Stomach (tissue), 9 donors: ENCODE results near the gene KRTAP6-2. TPM values are rescaled to one million over a fixed set of nuclear protein-coding genes. Genes with fewer than 3 reads are reported as not detected.

Source experiments
- DNase-seq, 2 donors: peaks; one replicate each; pipeline versions ENCODE4 v3.0.0 to v3.0.0-alpha.2; 2013 to 2019
- H3K27ac ChIP-seq, 5 donors: fragments of 200-600 bp in 4 of 5; sonication (generic) in 4 of 5; one replicate each; pipeline ENCODE4 v1.5.1; 2013 to 2019; ENCODE audit warnings: mild to moderate bottlenecking in 1 of 5, moderate library complexity in 1 of 5
- H3K27me3 ChIP-seq, 3 donors: fragments of 200-600 bp; sonication (generic); one replicate each; pipeline ENCODE4 v1.5.1; 2017 to 2019; ENCODE audit warnings: mixed run types in 1 of 3
- H3K36me3 ChIP-seq, 4 donors: fragments of 200-600 bp; sonication (generic); 1 replicate in 3 of 4; 2 replicates in 1 of 4; pipeline ENCODE4 v1.5.1; 2016 to 2019
- H3K4me1 ChIP-seq, 4 donors: fragments of 200-600 bp; sonication (generic); one replicate each; pipeline ENCODE4 v1.5.1; 2016 to 2019
- H3K4me3 ChIP-seq, 4 donors: fragments of 200-600 bp; sonication (generic) in 3 of 4; one replicate each; pipeline ENCODE4 v1.5.1; 2016 to 2019; ENCODE audit warnings: mild to moderate bottlenecking in 1 of 4
- H3K9me3 ChIP-seq, 4 donors: fragments of 200-600 bp; sonication (generic); one replicate each; pipeline ENCODE4 v1.5.1; 2016 to 2019
- EP300 ChIP-seq: sonication (generic); formaldehyde crosslinking; IDR thresholded peaks from one replicate; pipeline ENCODE4 v1.6.1; 2017; ENCODE audit warnings: antibody characterized with exemption
- POLR2A ChIP-seq, 4 donors: fragments of 450-650 bp; IDR thresholded peaks; one replicate each; pipeline ENCODE4 v1.6.1; 2016; ENCODE audit warnings: antibody characterized with exemption in 4 of 4, control low read depth in 2 of 4, mild to moderate bottlenecking in 1 of 4, moderate library complexity in 1 of 4
- POLR2AphosphoS5 ChIP-seq, 3 donors: sonication (generic); formaldehyde crosslinking; IDR thresholded peaks; one replicate each; pipeline ENCODE4 v1.6.1; 2016; ENCODE audit warnings: antibody characterized with exemption in 3 of 3
- WGBS, 5 donors: extraction: QIAGEN DNeasy Blood & Tissue Kit in 3 of 5; methylation state at CpG; one replicate each; pipeline versions ENCODE4 v1.1.5 to v1.1.7; 2013 to 2018; 5-methylcytosine and 5-hydroxymethylcytosine counted together
- intact Hi-C: fragments of 100-400 bp; cut with DNase I; formaldehyde crosslinking; loops from one replicate; pipeline ENCODE4 v1.15.1; 2023; ENCODE audit warnings: low total_unique reads
- polyA plus RNA-seq, 3 donors: library from polyadenylated mRNA; stranded (reverse); fragments of 200-250 nt; gene quantifications; one replicate each; pipeline ENCODE4 v1.2.3, GENCODE V29; 2013
- total RNA-seq, 5 donors: library from RNA; depleted of rRNA; stranded (reverse); fragments of >200 nt; gene quantifications; one replicate each; pipeline versions ENCODE4 v1.1.0 to v1.2.3, GENCODE V29; 2014 to 2016
- TF ChIP-seq, protein P1 (sequence below), 7 experiments: fragments of 450-650 bp in 4 of 7; fragments of 200-600 bp in 3 of 7; sonication (generic) in 3 of 7; IDR thresholded peaks; one replicate each; pipeline ENCODE4 v1.5.1; 2016 to 2019; ENCODE audit warnings: antibody characterized with exemption in 7 of 7, control low read depth in 2 of 7, mild to moderate bottlenecking in 1 of 7
- donor health status: healthy with polysubstance abuse.
- donor health status: Bipolar disorder and iron deficiency.
- donor health status: healthy.

The KRTAP6-2 gene
- total and polyA plus RNA-seq, 8 donors = not detected

DNA sequence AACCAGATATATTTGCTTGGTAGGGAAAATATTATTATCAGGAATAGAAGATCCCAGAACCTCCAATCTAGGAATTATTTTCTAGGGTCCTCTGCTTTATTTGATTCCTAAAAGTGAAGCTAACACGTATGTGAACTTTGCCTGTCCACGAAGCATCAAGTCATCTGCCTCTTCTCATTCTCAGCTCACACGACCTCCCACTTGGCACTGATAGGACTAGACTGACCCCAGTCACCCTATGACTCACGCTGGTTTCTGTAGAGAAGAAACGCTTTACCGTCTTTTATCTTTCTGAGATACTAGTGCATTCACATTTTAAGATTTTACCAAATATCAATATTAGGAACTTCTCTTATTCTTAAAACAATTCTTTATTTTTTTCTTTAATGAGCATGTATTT is 35.6 kb downstream of the KRTAP6-2 start:
- TF ChIP-seq EP300 (no peak), POLR2AphosphoS5 (IDR thresholded peaks at IDR 0.05) (no peak), POLR2A (IDR thresholded peaks at IDR 0.05) (no peak)
- TF ChIP-seq, protein P1, sequence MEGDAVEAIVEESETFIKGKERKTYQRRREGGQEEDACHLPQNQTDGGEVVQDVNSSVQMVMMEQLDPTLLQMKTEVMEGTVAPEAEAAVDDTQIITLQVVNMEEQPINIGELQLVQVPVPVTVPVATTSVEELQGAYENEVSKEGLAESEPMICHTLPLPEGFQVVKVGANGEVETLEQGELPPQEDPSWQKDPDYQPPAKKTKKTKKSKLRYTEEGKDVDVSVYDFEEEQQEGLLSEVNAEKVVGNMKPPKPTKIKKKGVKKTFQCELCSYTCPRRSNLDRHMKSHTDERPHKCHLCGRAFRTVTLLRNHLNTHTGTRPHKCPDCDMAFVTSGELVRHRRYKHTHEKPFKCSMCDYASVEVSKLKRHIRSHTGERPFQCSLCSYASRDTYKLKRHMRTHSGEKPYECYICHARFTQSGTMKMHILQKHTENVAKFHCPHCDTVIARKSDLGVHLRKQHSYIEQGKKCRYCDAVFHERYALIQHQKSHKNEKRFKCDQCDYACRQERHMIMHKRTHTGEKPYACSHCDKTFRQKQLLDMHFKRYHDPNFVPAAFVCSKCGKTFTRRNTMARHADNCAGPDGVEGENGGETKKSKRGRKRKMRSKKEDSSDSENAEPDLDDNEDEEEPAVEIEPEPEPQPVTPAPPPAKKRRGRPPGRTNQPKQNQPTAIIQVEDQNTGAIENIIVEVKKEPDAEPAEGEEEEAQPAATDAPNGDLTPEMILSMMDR (IDR thresholded peaks at IDR 0.05) = no peak
- intact Hi-C loops = no loop called here
- no peak for DNase-seq

DNA sequence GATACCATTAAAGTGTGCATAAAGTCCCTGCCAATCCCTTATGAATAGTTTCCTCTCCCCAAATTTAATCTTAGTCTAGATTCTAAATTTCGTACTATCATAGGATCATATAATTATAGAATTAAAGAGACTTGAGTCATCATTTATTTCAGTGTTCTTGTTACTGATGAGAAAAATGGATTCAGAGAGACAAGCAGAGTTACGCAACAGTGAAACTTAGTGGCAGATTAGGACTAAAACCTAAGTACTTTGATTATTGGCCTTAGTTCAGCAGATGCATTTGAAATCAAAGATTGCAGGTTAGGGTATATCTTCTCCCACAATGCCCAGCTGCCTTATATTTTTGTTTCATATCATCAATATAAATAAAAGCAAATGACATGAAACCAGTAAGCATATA is 36.7 kb downstream of the KRTAP6-2 start:
- Histone ChIP-seq H3K36me3 (no peaks in the 10 kb centered on the region), H3K4me1 (no peaks in the 10 kb centered on the region), H3K9me3 (no peaks in the 10 kb centered on the region), H3K4me3 (no peak overlapping the region), H3K27ac (no peak overlapping the region), H3K27me3 (no peaks in the 10 kb centered on the region)
- 81 to 96% (median 91%) methylated on average over 2 of the region's 2 CpGs for WGBS, 5 donors
- no peak for TF ChIP-seq POLR2A (IDR thresholded peaks at IDR 0.05)
- no peak for TF ChIP-seq POLR2AphosphoS5 (IDR thresholded peaks at IDR 0.05)
- TF ChIP-seq, protein P1 (IDR thresholded peaks at IDR 0.05) = no peak
- TF ChIP-seq EP300 = no peak
- intact Hi-C loops = no loop called here
- DNase-seq = no peak

More for the DNA sequence above, 35.6 kb downstream of the KRTAP6-2 start:
- Histone ChIP-seq H3K4me3 (no peak overlapping the region), H3K27ac (no peak overlapping the region), H3K36me3 (no peaks in the 10 kb centered on the region), H3K9me3 (no peaks in the 10 kb centered on the region), H3K27me3 (no peaks in the 10 kb centered on the region), H3K4me1 (no peaks in the 10 kb centered on the region)
- WGBS, 5 donors = 48 to 74% (median 65%) methylated on average over 6 of the region's 6 CpGs

DNA sequence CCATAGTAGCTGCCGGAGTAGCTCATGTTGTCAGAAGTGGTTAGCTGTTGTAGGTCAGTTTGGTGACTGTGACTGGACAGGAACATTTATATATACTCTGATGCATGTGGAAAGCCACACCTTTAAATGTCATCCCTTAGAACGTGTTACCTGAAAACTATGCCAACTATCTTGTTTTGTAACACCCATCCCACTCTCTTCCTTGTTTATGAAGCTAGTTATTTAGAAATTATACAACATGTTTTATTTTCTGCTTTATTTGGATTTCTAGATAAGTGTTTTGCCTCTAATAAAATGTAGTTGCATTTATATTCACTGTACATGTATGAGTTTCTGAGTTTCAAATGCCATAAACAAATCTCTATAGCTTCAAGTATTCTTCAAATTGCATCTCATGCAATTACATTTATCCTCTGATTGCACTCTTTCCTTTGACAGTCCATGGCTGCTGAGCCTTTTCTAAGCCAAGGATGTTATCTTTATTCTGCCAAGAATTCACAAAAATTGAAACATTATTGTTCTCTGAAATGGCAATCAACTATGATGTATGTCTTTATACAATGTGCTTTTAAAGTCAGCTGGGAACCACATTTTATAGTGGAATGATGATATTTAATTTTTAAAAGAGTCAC is 37.3 kb downstream of the KRTAP6-2 start, which contains the start of gene KRTAP19-7:
TSS of gene KRTAP19-7 (minus strand) at position 51 of the 632 bp plus-strand sequence. CDS start at position 26, 25 bp downstream.
- no peaks in the 10 kb centered on the region for H3K4me1 ChIP-seq
- no peaks in the 10 kb centered on the region for H3K36me3 ChIP-seq
- no peak within 1 kb of the TSS for H3K27ac ChIP-seq
- no peak for TF ChIP-seq POLR2AphosphoS5 (IDR thresholded peaks at IDR 0.05)
- TF ChIP-seq, protein P1 (IDR thresholded peaks at IDR 0.05) = no peak
- TF ChIP-seq POLR2A (IDR thresholded peaks at IDR 0.05) = no peak
- intact Hi-C loops = no loop called here
- no peak for DNase-seq
- no peak within 1 kb of the TSS for H3K4me3 ChIP-seq
- H3K27me3 ChIP-seq = no peaks in the 10 kb centered on the region
- no peaks in the 10 kb centered on the region for H3K9me3 ChIP-seq
- WGBS, 5 donors = 60 to 84% (median 69%) methylated on average over 2 of the region's 2 CpGs

DNA sequence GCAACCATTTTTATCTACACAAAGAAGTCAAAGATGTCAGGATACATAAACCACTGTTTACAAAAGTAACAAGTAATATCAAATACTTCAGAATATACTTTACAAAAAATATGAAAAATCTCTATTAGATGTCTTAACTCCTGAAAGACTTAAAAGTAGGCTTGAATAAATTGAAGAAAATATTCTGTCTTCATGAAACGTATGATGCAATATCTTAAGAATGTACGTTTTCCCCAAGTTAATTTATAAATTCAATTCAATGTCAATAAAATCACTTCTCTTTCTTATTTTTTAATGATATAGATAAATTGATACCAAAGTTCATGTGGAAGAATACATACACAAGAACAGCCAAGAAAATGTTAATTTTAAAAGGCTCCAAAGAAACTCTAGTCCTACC is 43.6 kb downstream of the KRTAP6-2 start:
- WGBS, 5 donors = 61 to 87% (median 80%) methylated on average over 2 of the region's 2 CpGs
- TF ChIP-seq POLR2AphosphoS5 (IDR thresholded peaks at IDR 0.05) (no peak), POLR2A (IDR thresholded peaks at IDR 0.05) (no peak), EP300 (no peak)
- TF ChIP-seq, protein P1 (IDR thresholded peaks at IDR 0.05) = no peak
- Histone ChIP-seq H3K27ac (no peak overlapping the region), H3K36me3 (no peaks in the 10 kb centered on the region), H3K27me3 (no peaks in the 10 kb centered on the region), H3K4me3 (no peak overlapping the region), H3K9me3 (peaks cover 0 to 14% (median 0%) of the 10 kb centered on the region in 4 donors), H3K4me1 (no peaks in the 10 kb centered on the region)
- intact Hi-C loops = no loop called here
- no peak for DNase-seq
